GM12873 (cell line): ENCODE results near the gene CFP.

ENCODE experiments used
- TF ChIP-seq, protein P1 (sequence below): IDR thresholded peaks from 2 replicates; pipeline ENCODE4 v1.5.1; 2012; ENCODE audit warnings: low read depth, mild to moderate bottlenecking, moderate library complexity, low read length, control low read depth; ENCODE audit not compliant: insufficient read depth; ENCODE audit errors: missing control alignments

CFP gene

GRCh38 chrX:47593522-47593921 is 36.2 kb downstream of the CFP start:
- TF ChIP-seq, protein P1, sequence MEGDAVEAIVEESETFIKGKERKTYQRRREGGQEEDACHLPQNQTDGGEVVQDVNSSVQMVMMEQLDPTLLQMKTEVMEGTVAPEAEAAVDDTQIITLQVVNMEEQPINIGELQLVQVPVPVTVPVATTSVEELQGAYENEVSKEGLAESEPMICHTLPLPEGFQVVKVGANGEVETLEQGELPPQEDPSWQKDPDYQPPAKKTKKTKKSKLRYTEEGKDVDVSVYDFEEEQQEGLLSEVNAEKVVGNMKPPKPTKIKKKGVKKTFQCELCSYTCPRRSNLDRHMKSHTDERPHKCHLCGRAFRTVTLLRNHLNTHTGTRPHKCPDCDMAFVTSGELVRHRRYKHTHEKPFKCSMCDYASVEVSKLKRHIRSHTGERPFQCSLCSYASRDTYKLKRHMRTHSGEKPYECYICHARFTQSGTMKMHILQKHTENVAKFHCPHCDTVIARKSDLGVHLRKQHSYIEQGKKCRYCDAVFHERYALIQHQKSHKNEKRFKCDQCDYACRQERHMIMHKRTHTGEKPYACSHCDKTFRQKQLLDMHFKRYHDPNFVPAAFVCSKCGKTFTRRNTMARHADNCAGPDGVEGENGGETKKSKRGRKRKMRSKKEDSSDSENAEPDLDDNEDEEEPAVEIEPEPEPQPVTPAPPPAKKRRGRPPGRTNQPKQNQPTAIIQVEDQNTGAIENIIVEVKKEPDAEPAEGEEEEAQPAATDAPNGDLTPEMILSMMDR, result no peak

DNA sequence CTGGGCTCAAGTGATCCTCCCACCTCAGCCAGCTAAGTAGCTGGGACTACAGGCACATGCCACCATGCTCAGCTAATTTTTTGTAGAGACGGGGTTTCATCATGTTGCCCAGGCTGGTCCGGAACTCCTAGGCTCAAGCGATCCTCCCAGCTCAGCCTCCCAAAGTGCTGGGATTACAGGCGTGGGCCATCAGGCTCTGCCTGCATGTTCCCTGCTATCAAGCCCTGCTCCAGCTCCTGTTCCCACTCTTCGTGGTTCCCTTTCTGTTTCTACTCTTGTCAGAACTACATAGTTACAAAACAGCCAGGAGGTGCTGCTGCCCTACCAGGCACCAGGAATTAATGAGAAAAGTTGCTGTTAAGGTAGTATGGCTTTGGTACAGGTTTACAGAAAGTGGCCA is 38.7 kb downstream of the CFP start:
- TF ChIP-seq, protein P1, result no peak

DNA sequence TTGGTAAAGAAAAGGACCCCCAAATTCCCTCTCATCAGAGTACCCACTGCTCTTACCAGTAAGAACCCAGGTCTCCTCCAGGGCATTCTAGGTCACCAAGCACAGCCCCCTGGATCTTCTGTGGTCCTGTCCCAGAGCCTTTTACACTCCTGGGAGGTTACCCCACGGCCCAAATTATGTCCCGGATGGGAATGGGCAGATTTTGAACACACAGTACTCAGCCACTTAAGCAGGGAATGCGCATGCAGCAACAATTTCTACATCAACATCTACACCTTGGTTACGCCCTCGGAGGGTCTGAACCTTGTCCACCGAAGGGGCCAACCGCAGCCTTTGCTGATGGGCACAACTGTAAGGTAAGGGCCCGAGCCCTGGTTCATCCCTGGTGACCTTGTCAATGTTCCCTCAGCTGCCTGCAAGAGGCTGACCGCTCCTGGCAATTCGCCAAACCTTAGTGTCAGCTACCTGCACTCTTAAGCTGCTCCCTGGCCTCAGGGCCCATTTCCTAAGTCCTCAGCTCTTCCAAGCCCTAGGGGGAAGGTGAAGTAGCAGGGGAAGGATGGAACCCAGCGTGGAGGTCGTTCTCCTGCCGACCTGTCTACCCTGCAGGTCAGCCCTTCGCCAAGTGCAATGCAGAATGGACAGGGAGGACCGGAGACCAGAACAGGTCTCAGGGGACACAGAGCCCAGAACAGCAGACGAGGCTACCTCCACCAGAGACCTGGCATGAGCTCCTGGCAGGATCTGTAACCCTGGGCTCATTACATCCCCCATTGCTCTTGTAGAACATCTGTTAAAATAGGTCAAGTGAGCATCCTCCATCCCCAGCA is 41.6 kb downstream of the CFP start:
- TF ChIP-seq, protein P1, result no peak

- TF ChIP-seq, protein P1, result no peak
Measured at GRCh38 chrX:47587091-47587891, 42.4 kb downstream of the CFP start.

- TF ChIP-seq, protein P1, result no peak
Measured at GRCh38 chrX:47586043-47586787, 43.5 kb downstream of the CFP start.

DNA sequence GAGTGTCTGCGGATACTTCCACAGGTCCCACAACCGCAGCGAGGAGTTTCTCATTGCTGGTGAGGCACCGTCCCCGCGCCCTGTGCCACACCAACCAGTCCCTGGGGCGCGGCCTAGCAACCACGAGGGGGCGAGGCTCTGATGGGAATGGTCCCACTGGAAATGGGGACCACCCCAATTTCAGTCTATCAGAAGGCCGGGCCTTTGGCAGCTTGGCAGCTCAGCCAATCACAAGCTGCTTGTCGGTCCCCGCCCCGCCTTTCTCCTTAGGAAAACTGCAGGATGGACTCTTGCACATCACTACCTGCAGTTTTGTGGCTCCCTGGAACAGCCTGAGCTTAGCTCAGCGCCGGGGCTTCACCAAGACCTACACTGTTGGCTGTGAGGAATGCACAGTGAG is 44.5 kb downstream of the CFP start:
- TF ChIP-seq, protein P1, result no peak

DNA sequence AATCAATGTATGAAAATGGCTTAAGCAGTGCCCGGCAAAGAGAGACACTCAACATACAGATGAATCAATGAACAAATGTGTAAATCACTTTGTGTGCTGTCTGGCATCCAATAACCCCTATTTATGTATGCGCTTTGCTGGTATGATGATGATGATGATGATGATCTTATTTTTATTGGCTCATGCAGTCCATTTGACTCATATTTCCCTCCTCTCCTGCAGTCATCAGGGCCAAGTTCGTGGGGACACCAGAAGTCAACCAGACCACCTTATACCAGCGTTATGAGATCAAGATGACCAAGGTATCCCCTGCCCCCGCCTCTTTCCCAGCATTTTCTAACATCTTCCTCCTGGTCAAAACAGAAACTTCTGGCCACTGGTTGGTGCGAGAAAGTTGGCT is 45.0 kb downstream of the CFP start:
- TF ChIP-seq, protein P1, result no peak
